ENCODE results near the gene LCOR.
A peak's percentile ranks its signal among the peaks of the same experiment; 100 is the strongest.

The LCOR gene

DNA sequence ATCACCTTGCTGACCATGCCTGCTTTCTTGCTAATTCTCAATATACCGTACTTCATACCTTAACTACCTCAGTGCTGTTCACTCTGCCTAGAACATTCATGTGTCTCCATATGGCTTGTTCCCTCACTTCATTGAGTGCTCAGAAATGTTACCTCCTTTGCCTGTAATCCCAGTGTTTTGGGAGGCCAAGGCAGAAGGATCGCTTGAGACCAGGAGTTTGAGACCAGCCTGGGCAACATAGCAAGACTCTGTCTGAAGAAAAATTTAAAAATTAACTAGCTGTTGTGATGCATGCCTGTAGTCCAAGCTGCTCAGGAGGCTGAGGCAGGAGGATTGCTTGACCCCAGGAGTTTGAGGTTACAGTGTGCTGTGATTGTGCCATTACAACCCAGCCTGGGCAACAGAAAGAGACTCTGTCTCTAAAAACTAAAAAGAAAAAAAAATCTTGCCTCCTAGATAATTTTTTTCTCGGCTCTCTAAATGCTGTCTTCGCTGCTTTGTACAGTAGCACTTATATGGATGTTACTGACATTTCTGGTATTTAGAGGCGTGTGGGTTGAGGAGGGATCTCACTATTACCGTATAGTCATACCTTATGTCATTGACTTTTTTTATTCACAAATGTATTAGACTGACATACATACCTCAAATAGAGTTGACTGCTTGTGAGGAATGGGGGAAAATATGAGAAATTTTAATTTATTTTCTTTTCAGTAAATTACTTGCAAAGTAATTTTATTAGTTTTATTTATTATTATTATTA is 63.7 kb downstream of the LCOR start:
- H3K4me1 ChIP-seq (ENCODE audit: control insufficient read depth, insufficient read depth, low read length) = no peaks in the 10 kb centered on the region
- H3K27me3 ChIP-seq (replicated peaks; ENCODE audit: control insufficient read depth, insufficient read depth, low read length) = no peaks in the 10 kb centered on the region
- H3K36me3 ChIP-seq (ENCODE audit: control insufficient read depth, insufficient read depth, low read length, severe bottlenecking) = no peaks in the 10 kb centered on the region
- H3K9ac ChIP-seq (ENCODE audit: low read length) = no peak overlapping the region
- no peaks in the 10 kb centered on the region for H3K9me3 ChIP-seq (ENCODE audit: control insufficient read depth, low read length)
- no peak overlapping the region for H3K4me3 ChIP-seq (ENCODE audit: low read length)
- DNase-seq (ENCODE audit: low read depth) = no peak

DNA sequence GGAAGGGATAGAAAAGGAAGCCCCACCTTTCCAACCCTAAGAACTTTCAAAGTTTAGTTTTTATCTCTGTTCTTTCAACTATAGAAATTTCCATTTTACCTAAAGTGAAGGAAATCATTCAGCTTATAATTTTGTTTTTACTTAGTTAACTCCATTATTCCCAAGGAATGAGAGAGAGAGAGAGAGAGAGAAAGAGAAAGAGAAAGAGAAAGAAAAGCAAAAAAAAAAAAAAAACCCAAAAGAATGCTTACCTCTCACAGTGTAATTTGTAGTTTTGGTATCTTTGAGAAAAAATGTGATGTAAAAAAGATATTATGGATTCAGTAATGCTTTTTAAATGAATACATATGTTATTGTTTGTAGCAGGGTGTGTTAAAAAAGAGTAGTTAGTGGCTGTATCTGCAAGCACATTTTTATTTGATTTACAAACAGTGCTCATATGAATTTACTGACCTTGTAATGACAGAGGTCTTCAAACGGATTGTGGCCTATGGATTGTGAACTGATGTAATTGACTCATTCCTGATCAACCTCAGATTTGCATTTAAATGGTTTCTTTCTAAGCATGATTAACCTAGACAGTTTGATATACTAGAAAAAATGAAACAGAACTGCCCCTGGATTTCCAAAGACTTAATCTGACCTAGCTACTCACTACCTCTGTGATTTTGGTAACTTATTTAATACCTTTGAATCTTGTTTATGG is 64.9 kb downstream of the LCOR start:
- H3K27me3 ChIP-seq (replicated peaks; ENCODE audit: control insufficient read depth, insufficient read depth, low read length) = no peaks in the 10 kb centered on the region
- no peaks in the 10 kb centered on the region for H3K9me3 ChIP-seq (ENCODE audit: control insufficient read depth, low read length)
- H3K4me1 ChIP-seq (ENCODE audit: control insufficient read depth, insufficient read depth, low read length) = no peaks in the 10 kb centered on the region
- H3K36me3 ChIP-seq (ENCODE audit: control insufficient read depth, insufficient read depth, low read length, severe bottlenecking) = no peaks in the 10 kb centered on the region
- peak; percentile 18 for DNase-seq (ENCODE audit: low read depth)
- no peak overlapping the region for H3K4me3 ChIP-seq (ENCODE audit: low read length)
- H3K9ac ChIP-seq (ENCODE audit: low read length) = no peak overlapping the region

DNA sequence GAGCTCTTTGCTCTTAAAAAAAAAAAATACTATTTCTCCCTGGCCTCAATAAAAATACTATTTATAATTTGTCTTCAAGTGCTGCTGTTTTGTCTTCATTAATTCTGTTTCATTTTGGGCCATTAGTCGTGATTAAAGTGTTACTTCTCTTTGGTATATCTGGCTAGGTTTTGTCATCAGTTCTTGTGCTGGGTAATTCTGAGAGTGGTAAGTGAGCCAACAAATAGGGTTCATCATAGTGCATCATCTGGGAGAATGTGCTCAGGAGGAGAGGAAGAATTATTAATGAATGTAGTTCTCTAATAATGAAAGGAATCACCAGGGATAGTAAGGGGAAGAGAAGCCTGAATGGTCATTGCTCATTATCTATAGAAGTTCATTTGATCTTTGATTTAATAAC is 70.0 kb downstream of the LCOR start:
- no peaks in the 10 kb centered on the region for H3K9me3 ChIP-seq (ENCODE audit: control insufficient read depth, low read length)
- no peak overlapping the region for H3K4me3 ChIP-seq (ENCODE audit: low read length)
- no peak for DNase-seq (ENCODE audit: low read depth)
- H3K9ac ChIP-seq (ENCODE audit: low read length) = no peak overlapping the region
- H3K4me1 ChIP-seq (ENCODE audit: control insufficient read depth, insufficient read depth, low read length) = peaks cover 3% of the 10 kb centered on the region
- H3K36me3 ChIP-seq (ENCODE audit: control insufficient read depth, insufficient read depth, low read length, severe bottlenecking) = no peaks in the 10 kb centered on the region
- H3K27me3 ChIP-seq (replicated peaks; ENCODE audit: control insufficient read depth, insufficient read depth, low read length) = no peaks in the 10 kb centered on the region

DNA sequence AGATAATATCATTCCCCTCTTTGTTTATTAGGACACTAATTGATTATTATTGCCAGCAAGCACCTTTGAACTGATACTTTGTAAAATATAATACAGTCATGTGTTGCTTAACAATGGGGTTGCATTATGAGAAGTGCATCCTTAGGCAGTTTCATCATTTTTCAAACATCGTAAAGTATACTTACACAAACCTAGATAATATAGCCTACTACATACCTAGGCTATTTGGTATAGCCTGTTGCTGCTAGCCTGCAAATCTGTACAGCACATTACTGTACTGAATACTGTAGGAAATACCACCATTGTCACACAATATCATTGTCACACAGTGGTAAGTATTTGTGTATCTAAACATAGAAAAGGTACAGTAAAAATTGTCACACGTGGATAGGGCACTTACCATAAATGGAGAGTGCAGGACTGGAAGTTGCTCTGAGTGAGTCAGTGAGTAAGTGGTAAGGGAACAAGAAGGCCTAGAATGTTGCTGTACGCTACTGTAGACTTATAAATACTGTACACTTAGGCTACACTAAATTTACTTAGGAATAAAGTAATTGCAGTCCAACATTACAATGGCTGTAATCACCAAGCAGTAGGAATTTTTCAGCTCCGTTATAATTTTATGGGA is 70.7 kb downstream of the LCOR start:
- DNase-seq (ENCODE audit: low read depth) = no peak
- H3K4me1 ChIP-seq (ENCODE audit: control insufficient read depth, insufficient read depth, low read length) = peaks cover 10% of the 10 kb centered on the region
- no peaks in the 10 kb centered on the region for H3K27me3 ChIP-seq (replicated peaks; ENCODE audit: control insufficient read depth, insufficient read depth, low read length)
- H3K9ac ChIP-seq (ENCODE audit: low read length) = no peak overlapping the region
- no peaks in the 10 kb centered on the region for H3K36me3 ChIP-seq (ENCODE audit: control insufficient read depth, insufficient read depth, low read length, severe bottlenecking)
- no peaks in the 10 kb centered on the region for H3K9me3 ChIP-seq (ENCODE audit: control insufficient read depth, low read length)
- H3K4me3 ChIP-seq (ENCODE audit: low read length) = no peak overlapping the region

DNA sequence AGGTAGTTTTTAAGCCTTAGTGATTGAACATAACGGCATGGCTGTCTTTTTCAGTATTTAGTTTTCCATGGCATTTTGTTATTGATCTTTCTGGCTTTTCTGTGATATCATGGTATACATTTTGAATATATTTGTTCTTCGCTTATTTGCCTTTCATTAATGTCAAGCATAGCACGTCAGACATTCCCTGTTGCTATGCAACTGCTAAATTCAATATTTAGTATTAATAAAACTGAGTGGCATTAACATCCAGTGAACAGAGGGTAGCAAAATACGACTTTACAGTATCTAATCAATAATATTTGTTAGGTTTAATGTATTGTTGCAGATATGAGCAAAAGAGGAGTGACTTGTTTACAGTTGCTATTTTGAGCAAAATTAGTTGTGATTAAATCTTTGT is 72.5 kb downstream of the LCOR start:
- Histone ChIP-seq H3K4me3 (ENCODE audit: low read length) (no peak overlapping the region), H3K36me3 (ENCODE audit: control insufficient read depth, insufficient read depth, low read length, severe bottlenecking) (no peaks in the 10 kb centered on the region), H3K4me1 (ENCODE audit: control insufficient read depth, insufficient read depth, low read length) (peaks cover 11% of the 10 kb centered on the region), H3K9me3 (ENCODE audit: control insufficient read depth, low read length) (no peaks in the 10 kb centered on the region), H3K27me3 (replicated peaks; ENCODE audit: control insufficient read depth, insufficient read depth, low read length) (no peaks in the 10 kb centered on the region), H3K9ac (ENCODE audit: low read length) (no peak overlapping the region)
- no peak for DNase-seq (ENCODE audit: low read depth)

DNA sequence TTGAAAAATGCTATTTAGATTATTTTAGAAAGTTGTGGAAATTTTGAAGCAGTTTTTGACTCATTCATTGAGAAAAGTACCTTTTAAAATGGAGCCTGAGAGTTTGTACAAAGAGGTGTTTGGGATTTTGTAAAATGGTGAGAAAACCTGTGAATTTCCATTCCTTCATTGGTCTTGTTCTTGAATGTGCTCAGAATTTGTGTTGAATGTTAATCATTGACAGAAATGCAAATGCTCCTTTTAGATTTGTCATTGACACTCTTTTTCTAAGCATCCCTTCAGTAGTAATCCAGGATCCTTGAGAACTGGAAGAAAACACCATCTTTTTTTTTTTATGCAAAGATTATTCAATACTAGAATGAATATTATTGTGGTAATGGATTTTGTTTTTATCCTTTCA is 74.8 kb downstream of the LCOR start:
- no peaks in the 10 kb centered on the region for H3K36me3 ChIP-seq (ENCODE audit: control insufficient read depth, insufficient read depth, low read length, severe bottlenecking)
- H3K9me3 ChIP-seq (ENCODE audit: control insufficient read depth, low read length) = no peaks in the 10 kb centered on the region
- no peaks in the 10 kb centered on the region for H3K27me3 ChIP-seq (replicated peaks; ENCODE audit: control insufficient read depth, insufficient read depth, low read length)
- no peak for DNase-seq (ENCODE audit: low read depth)
- H3K9ac ChIP-seq (ENCODE audit: low read length) = no peak overlapping the region
- peaks cover 11% of the 10 kb centered on the region for H3K4me1 ChIP-seq (ENCODE audit: control insufficient read depth, insufficient read depth, low read length)
- H3K4me3 ChIP-seq (ENCODE audit: low read length) = no peak overlapping the region

DNA sequence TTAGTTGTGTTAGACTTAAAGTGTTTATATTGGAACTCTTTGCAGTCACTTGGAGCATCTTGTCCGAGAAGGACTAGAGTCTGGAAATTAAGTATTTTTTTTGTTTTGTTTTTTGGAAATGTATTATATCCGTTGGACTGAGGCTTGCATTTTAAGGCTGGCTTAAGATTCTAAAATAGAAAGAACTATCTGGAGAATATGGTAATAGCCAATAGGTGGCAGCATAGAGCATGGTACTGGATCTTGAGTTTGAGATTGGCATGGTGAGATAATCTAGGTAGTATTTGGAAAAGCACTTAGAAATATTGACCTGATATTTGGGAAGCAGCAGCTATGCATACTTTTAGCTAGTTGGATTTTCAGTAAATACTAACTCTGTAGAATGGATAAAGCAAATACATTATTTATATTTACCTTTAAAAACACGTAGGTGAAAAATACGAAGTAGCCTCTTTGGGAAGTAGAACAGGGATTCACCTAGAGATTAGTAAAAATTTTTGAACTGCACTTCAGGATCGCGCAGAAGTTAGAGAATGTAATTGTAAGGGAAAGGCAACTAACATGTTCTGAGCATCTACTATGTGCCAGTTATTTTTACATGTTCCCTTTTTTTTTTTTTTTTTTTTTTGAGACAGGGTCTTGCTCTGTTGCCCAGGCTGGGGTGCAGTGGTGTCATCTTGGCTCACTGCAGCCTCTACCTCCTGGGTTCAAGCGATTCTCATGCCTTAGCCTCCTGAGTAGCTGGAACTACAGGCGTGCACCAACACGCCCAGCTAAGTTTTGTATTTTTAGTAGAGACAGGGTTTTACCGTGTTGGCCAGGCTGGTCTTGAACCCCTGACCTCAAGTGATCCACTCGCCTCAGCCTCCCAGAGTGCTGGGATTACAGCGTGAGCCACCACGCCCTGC is 78.6 kb downstream of the LCOR start:
- Histone ChIP-seq H3K36me3 (ENCODE audit: control insufficient read depth, insufficient read depth, low read length, severe bottlenecking) (peaks cover 19% of the 10 kb centered on the region), H3K9ac (ENCODE audit: low read length) (no peak overlapping the region)
- peak; percentile 49 for DNase-seq (ENCODE audit: low read depth)

DNA sequence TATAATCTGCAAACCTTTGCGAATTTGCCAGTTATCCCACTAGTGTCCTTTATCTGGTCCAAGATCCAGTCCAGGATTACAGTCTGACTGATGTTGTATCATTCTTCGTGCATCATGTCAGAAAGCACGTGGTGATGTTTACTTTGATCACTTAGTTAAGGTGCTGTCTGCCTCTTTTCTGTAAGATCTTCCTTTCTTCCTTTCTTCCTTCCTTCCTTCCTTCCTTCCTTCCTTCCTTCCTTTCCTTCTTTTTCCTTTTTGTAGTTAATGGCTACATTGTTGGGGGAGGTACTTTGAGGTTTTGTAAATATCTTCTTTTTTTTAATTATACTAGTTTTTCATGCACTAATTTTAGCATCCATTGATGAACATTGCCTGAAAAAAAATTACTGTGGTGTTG is 80.3 kb downstream of the LCOR start:
- Histone ChIP-seq H3K9ac (ENCODE audit: low read length) (no peak overlapping the region), H3K4me3 (ENCODE audit: low read length) (no peak overlapping the region), H3K4me1 (ENCODE audit: control insufficient read depth, insufficient read depth, low read length) (peaks cover 6% of the 10 kb centered on the region), H3K27me3 (replicated peaks; ENCODE audit: control insufficient read depth, insufficient read depth, low read length) (no peaks in the 10 kb centered on the region), H3K9me3 (ENCODE audit: control insufficient read depth, low read length) (no peaks in the 10 kb centered on the region), H3K36me3 (ENCODE audit: control insufficient read depth, insufficient read depth, low read length, severe bottlenecking) (peaks cover 19% of the 10 kb centered on the region)
- no peak for DNase-seq (ENCODE audit: low read depth)

More for the DNA sequence above, 78.6 kb downstream of the LCOR start:
- H3K4me1 ChIP-seq (ENCODE audit: control insufficient read depth, insufficient read depth, low read length) = peaks cover 11% of the 10 kb centered on the region
- no peak overlapping the region for H3K4me3 ChIP-seq (ENCODE audit: low read length)
- H3K27me3 ChIP-seq (replicated peaks; ENCODE audit: control insufficient read depth, insufficient read depth, low read length) = no peaks in the 10 kb centered on the region
- no peaks in the 10 kb centered on the region for H3K9me3 ChIP-seq (ENCODE audit: control insufficient read depth, low read length)

DNA sequence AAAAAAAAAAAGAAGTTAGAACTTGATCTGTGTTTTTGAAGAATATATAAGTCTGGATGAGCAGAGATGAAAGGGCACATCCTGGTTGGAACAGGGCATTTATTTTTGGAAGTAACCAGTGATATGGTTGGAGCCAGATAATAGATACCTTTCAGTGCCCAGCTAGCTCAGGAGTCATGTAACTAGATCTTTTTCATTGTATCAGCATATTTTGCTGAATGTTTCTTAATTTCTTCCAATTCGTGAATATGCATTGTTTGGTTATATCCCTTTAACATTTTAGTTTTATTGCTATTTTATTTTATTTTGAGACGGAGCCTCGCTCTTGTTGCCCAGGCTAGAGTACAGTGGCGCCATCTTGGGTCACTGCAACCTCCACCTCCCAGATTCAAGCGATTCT is 81.8 kb downstream of the LCOR start:
- Histone ChIP-seq H3K4me1 (ENCODE audit: control insufficient read depth, insufficient read depth, low read length) (no peaks in the 10 kb centered on the region), H3K36me3 (ENCODE audit: control insufficient read depth, insufficient read depth, low read length, severe bottlenecking) (peaks cover 19% of the 10 kb centered on the region)

DNA sequence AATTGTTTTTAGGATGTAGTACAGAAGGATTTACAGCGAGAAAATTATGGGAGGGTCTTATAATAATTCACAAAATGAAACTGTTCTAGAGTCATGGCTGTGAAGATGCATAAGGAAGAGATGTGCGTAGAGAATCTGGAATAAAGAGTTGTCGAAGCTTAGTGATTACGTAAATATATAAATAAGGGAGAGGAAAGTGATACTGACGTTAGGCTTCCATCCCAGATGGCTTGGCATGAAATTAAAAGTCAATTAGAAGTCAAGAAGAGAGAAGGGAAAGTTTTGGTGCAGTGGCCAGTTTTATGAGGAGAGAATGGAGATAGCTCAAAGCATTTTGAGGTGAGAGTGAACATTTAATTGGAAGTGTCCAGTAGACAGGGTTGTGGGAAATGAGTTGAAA is 85.5 kb downstream of the LCOR start:
- no peak overlapping the region for H3K9ac ChIP-seq (ENCODE audit: low read length)
- no peaks in the 10 kb centered on the region for H3K9me3 ChIP-seq (ENCODE audit: control insufficient read depth, low read length)
- no peaks in the 10 kb centered on the region for H3K27me3 ChIP-seq (replicated peaks; ENCODE audit: control insufficient read depth, insufficient read depth, low read length)
- no peak overlapping the region for H3K4me3 ChIP-seq (ENCODE audit: low read length)
- peaks cover 22% of the 10 kb centered on the region for H3K36me3 ChIP-seq (ENCODE audit: control insufficient read depth, insufficient read depth, low read length, severe bottlenecking)
- DNase-seq (ENCODE audit: low read depth) = no peak
- no peaks in the 10 kb centered on the region for H3K4me1 ChIP-seq (ENCODE audit: control insufficient read depth, insufficient read depth, low read length)

More for the DNA sequence above, 81.8 kb downstream of the LCOR start:
- Histone ChIP-seq H3K9ac (ENCODE audit: low read length) (no peak overlapping the region), H3K27me3 (replicated peaks; ENCODE audit: control insufficient read depth, insufficient read depth, low read length) (no peaks in the 10 kb centered on the region), H3K9me3 (ENCODE audit: control insufficient read depth, low read length) (no peaks in the 10 kb centered on the region), H3K4me3 (ENCODE audit: low read length) (no peak overlapping the region)
- no peak for DNase-seq (ENCODE audit: low read depth)
